Testis (tissue), 2 donors: Measurements from ENCODE around the gene SPSB1.

Experiments used
- CTCF ChIP-seq, 3 experiments: fragments of 450-650 bp in 2 of 3; fragments of 200-600 bp in 1 of 3; sonication (generic) in 1 of 3; IDR thresholded peaks; one replicate each; pipeline ENCODE4 v1.5.1; 2016 to 2019; ENCODE audit warnings: antibody characterized with exemption in 3 of 3, mild to moderate bottlenecking in 2 of 3, moderate library complexity in 1 of 3
- POLR2A ChIP-seq: fragments of 450-650 bp; IDR thresholded peaks from one replicate; pipeline ENCODE4 v1.6.1; 2017; ENCODE audit warnings: antibody characterized with exemption, mild to moderate bottlenecking, moderate library complexity

DNA sequence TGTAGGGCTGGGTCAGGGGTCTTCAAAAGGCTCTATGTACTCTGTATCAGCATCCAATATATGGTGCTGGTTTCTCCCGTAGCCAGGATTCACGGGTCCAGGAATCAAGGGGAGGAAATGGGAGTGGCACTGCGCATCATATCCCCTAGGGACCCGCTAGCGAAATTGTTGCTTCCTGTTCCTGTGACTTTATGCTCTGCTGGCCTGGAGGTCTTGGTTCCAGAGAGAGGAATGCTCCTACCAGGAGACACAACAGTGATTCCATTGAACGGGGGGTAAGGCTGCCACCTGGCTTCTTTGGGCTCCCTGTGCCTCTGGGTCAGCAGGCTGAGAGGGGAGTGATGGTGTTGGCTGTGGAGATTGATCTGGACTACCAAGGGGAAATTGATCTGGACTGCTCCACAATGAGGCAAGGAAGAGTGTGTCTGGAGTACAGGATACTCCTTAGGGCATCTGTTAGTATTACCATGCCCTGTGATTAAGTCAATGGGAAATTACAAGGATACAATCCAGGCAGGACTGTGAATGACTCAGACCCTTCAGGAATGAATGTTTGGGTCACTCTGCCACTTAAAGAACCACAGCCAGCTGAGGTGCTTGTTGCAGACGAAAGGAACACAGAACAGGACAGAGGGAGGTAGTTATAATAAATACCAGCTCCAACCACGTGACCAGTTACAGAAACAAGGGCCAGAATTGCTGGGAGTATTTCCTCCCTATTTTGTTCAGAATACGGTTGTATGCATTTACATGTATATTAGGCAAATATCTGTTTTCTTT, 10.2 kb downstream of the SPSB1 start:
- TF ChIP-seq POLR2A (no peak), CTCF (IDR thresholded peaks at IDR 0.05) (no peak)
